H1 (cell line): Measurements from ENCODE around the gene SLC12A7. TPM values are rescaled to one million over a fixed set of nuclear protein-coding genes. Genes with fewer than 3 reads are reported as not detected.

Source experiments
- CTCF ChIA-PET: fragments of 300-600 bp; sonication (Branson Sonifier 250); formaldehyde crosslinking; loops from one replicate; lab custom pipeline; 2021; ENCODE audit not compliant: partially characterized antibody; lab: Charles Lee
- POLR2A ChIA-PET: fragments of 300-600 bp; sonication (Branson Sonifier 250); formaldehyde crosslinking; loops from one replicate; lab custom pipeline; 2021; ENCODE audit warnings: inconsistent platforms; ENCODE audit not compliant: partially characterized antibody; lab: Charles Lee
- DNase-seq, 2 experiments: peaks; one replicate each; pipeline versions ENCODE4 v3.0.0 to v3.0.0-alpha.2; 2010 to 2022; ENCODE audit warnings: low spot score in 2 of 2, low read depth in 1 of 2, mixed read lengths in 1 of 2
- FAIRE-seq: peaks from 2 replicates; lab custom pipeline; 2011; peaks lifted over from hg19 to GRCh38; lab: Jason Lieb, UNC
- H2AFZ ChIP-seq: 2 replicates; pipeline ENCODE4 v1.8.1; 2012; ENCODE audit warnings: low read length, inconsistent platforms
- H2AK5ac ChIP-seq: 2 replicates; pipeline ENCODE4 v1.6.1; 2013; ENCODE audit warnings: low read depth, low read length
- H2BK120ac ChIP-seq: replicated peaks from 2 replicates; pipeline ENCODE3; 2013; ENCODE audit warnings: low read depth, low read length, inconsistent platforms
- H2BK12ac ChIP-seq: 2 replicates; pipeline ENCODE4 v1.6.1; 2013; ENCODE audit warnings: low read depth, low read length
- H2BK15ac ChIP-seq: 2 replicates; pipeline ENCODE4 v1.6.1; 2013; ENCODE audit warnings: low read length
- H2BK20ac ChIP-seq: 2 replicates; pipeline ENCODE4 v1.6.1; 2013; ENCODE audit warnings: low read length
- H2BK5ac ChIP-seq: 2 replicates; pipeline ENCODE4 v1.6.1; 2013; ENCODE audit warnings: low read depth, low read length
- H3K14ac ChIP-seq: 2 replicates; pipeline ENCODE4 v1.6.1; 2013; ENCODE audit warnings: inconsistent platforms; ENCODE audit not compliant: insufficient read length
- H3K18ac ChIP-seq: 2 replicates; pipeline ENCODE4 v1.6.1; 2013; ENCODE audit warnings: low read length; ENCODE audit errors: extremely low read depth
- H3K23ac ChIP-seq: 2 replicates; pipeline ENCODE4 v1.6.1; 2013; ENCODE audit warnings: inconsistent platforms; ENCODE audit not compliant: insufficient read length
- H3K23me2 ChIP-seq: 2 replicates; pipeline ENCODE4 v1.6.1; 2013; ENCODE audit warnings: low read depth, low read length
- H3K27ac ChIP-seq: 2 replicates; pipeline ENCODE4 v1.6.1; 2011; ENCODE audit warnings: low read depth, low read length, inconsistent platforms
- H3K27me3 ChIP-seq, 4 experiments: replicated peaks in 1 of 4; 1 replicate in 1 of 4; 2 replicates in 3 of 4; pipeline versions ENCODE4 v1.6.1 to v1.8.1; 2011 to 2013; ENCODE audit warnings: low read length in 3 of 4, mild to moderate bottlenecking in 3 of 4, inconsistent platforms in 2 of 4, mixed read lengths in 2 of 4, moderate library complexity in 1 of 4; ENCODE audit not compliant: control insufficient read depth in 3 of 4, insufficient read depth in 3 of 4; ENCODE audit errors: extremely low read depth in 1 of 4
- H3K36me3 ChIP-seq, 4 experiments: 2 replicates each; pipeline versions ENCODE4 v1.6.1 to v1.8.1; 2011 to 2013; ENCODE audit warnings: mild to moderate bottlenecking in 4 of 4, low read length in 3 of 4, moderate library complexity in 2 of 4, control low read depth in 1 of 4, inconsistent platforms in 1 of 4; ENCODE audit not compliant: insufficient read depth in 4 of 4, control insufficient read depth in 2 of 4
- H3K4ac ChIP-seq: replicated peaks from 2 replicates; pipeline ENCODE3; 2013; ENCODE audit warnings: low read length, low read depth, mixed read lengths, inconsistent platforms; ENCODE audit not compliant: insufficient read length
- H3K4me1 ChIP-seq, 4 experiments: replicated peaks in 1 of 4; 1 replicate in 1 of 4; 2 replicates in 3 of 4; pipeline versions ENCODE4 v1.6.1 to v1.8.1; 2011 to 2013; ENCODE audit warnings: low read length in 3 of 4, inconsistent platforms in 2 of 4, mixed read lengths in 1 of 4; ENCODE audit not compliant: insufficient read depth in 4 of 4, control insufficient read depth in 3 of 4
- H3K4me2 ChIP-seq, 2 experiments: 2 replicates each; pipeline versions ENCODE4 v1.6.1 to v1.8.1; 2011 to 2013; ENCODE audit warnings: low read depth in 2 of 2, low read length in 2 of 2, control low read depth in 1 of 2, inconsistent platforms in 1 of 2, mild to moderate bottlenecking in 1 of 2; ENCODE audit not compliant: insufficient read depth in 1 of 2
- H3K4me3 ChIP-seq, 4 experiments: fragments of 200-600, 300-600 bp in 1 of 4; sonication (generic), shearing (Covaris generic), sonication (Bioruptor Twin) in 1 of 4; 2 replicates each; pipeline versions ENCODE4 v1.5.1 to v1.8.1; 2011 to 2016; ENCODE audit warnings: low read length in 4 of 4, low read depth in 3 of 4, control low read depth in 2 of 4, inconsistent platforms in 2 of 4, mild to moderate bottlenecking in 2 of 4, mixed read lengths in 1 of 4, moderate library complexity in 1 of 4; ENCODE audit not compliant: insufficient read depth in 2 of 4; ENCODE audit errors: extremely low read depth in 1 of 4
- H3K56ac ChIP-seq: replicated peaks from 2 replicates; pipeline ENCODE3; 2013; ENCODE audit warnings: low read depth, mild to moderate bottlenecking, mixed read lengths, low read length, inconsistent platforms; ENCODE audit not compliant: insufficient read length
- H3K79me1 ChIP-seq: 2 replicates; pipeline ENCODE4 v1.6.1; 2013; ENCODE audit warnings: low read depth, low read length, control low read depth
- H3K79me2 ChIP-seq, 2 experiments: 2 replicates each; pipeline versions ENCODE4 v1.6.1 to v1.8.1; 2012 to 2013; ENCODE audit warnings: low read length in 2 of 2, mild to moderate bottlenecking in 2 of 2, inconsistent platforms in 1 of 2; ENCODE audit not compliant: insufficient read depth in 2 of 2, control insufficient read depth in 1 of 2
- H3K9ac ChIP-seq, 4 experiments: replicated peaks in 1 of 4; 1 replicate in 1 of 4; 2 replicates in 3 of 4; pipeline versions ENCODE4 v1.6.1 to v1.8.1; 2011 to 2013; ENCODE audit warnings: low read depth in 3 of 4, low read length in 3 of 4, control low read depth in 2 of 4, mild to moderate bottlenecking in 2 of 4, moderate library complexity in 2 of 4, inconsistent platforms in 1 of 4; ENCODE audit errors: extremely low read depth in 1 of 4
- H3K9me3 ChIP-seq, 2 experiments: 2 replicates each; pipeline versions ENCODE4 v1.6.1 to v1.8.1; 2012 to 2013; ENCODE audit warnings: mild to moderate bottlenecking in 2 of 2, moderate library complexity in 2 of 2, control low read depth in 1 of 2, inconsistent platforms in 1 of 2, low read depth in 1 of 2, low read length in 1 of 2, mixed read lengths in 1 of 2; ENCODE audit not compliant: insufficient read depth in 2 of 2
- H4K20me1 ChIP-seq, 2 experiments: replicated peaks in 1 of 2; 2 replicates each; pipeline versions ENCODE3 to v1.8.1; 2011 to 2013; ENCODE audit warnings: inconsistent platforms in 2 of 2, low read length in 2 of 2, mild to moderate bottlenecking in 1 of 2; ENCODE audit not compliant: insufficient read depth in 2 of 2, control insufficient read depth in 1 of 2
- H4K5ac ChIP-seq: 2 replicates; pipeline ENCODE4 v1.6.1; 2013; ENCODE audit warnings: low read length, low read depth, mixed read lengths, inconsistent platforms; ENCODE audit not compliant: insufficient read length
- H4K8ac ChIP-seq: 2 replicates; pipeline ENCODE4 v1.8.0; 2013; ENCODE audit warnings: mild to moderate bottlenecking, moderate library complexity, low read length, inconsistent platforms; ENCODE audit not compliant: insufficient read depth; ENCODE audit errors: extremely low read depth
- H4K91ac ChIP-seq: replicated peaks from 2 replicates; pipeline ENCODE3; 2013; ENCODE audit warnings: low read length, mixed read lengths, inconsistent platforms; ENCODE audit not compliant: insufficient read length
- CHD2 ChIP-seq: IDR thresholded peaks from 2 replicates; pipeline ENCODE4 v1.6.1; 2012; ENCODE audit warnings: low read length, improper control_type of control experiment
- TAF1 ChIP-seq: IDR thresholded peaks from 2 replicates; pipeline ENCODE4 v1.6.1; 2011; ENCODE audit warnings: mild to moderate bottlenecking, low read depth, low read length
- WGBS, 2 experiments: shearing (Covaris generic) in 1 of 2; methylation state at CpG; one replicate each; pipeline versions ENCODE4 v1.1.6 to v1.1.7; 2013 to 2015; ENCODE audit warnings: low lambda C conversion rate in 2 of 2, mixed read lengths in 2 of 2, inconsistent platforms in 1 of 2, low coverage in 1 of 2, missing lambda C conversion rate in 1 of 2; ENCODE audit not compliant: insufficient replicate concordance in 2 of 2, insufficient coverage in 1 of 2, insufficient read length in 1 of 2; ENCODE audit errors: extremely low coverage in 1 of 2, missing lambda C conversion rate in 1 of 2; 5-methylcytosine and 5-hydroxymethylcytosine counted together
- polyA plus RNA-seq, 7 experiments: library from polyadenylated mRNA; depleted of rRNA in 3 of 7; stranded (reverse) in 5 of 7; unstranded in 2 of 7; fragments of >200 nt in 5 of 7; fragments of 200-250 nt in 2 of 7; gene quantifications; 1 replicate in 5 of 7; 2 replicates in 1 of 7; 4 replicates in 1 of 7; pipeline versions ENCODE4 v1.2.1 to v1.2.3, GENCODE V29; 2011 to 2013; ENCODE audit warnings: missing spikeins in 2 of 7, mixed read lengths in 2 of 7
- total RNA-seq: library from RNA; stranded (reverse); fragmentation: NEBNext Ultra II Directional; extraction: Animal tissue kit (Norgen Biotek cat#: 25700); gene quantifications from 2 replicates; pipeline ENCODE4 v1.2.1, GENCODE V29; 2021

SLC12A7 gene
- total and polyA plus RNA-seq, 2 of the 8 experiments (the other 6 are each of a cell fraction or from before 2014, with no cell fraction given) = 23.5 to 39.7 TPM

GRCh38 chr5:1088031-1088430 is 23.8 kb downstream of the SLC12A7 start:
- CTCF ChIA-PET = no interaction called here
- H3K9me3 ChIP-seq = no peaks in the 10 kb centered on the region
- whole genome bisulfite sequencing, 2 experiments = 93% methylated on average over 26 of the region's 26 CpGs; no CpG with 5 or more reads in 1 of the 2 experiments
- POLR2A ChIA-PET = no interaction called here
- H3K79me1 ChIP-seq = peaks cover 3% of the 10 kb centered on the region
- no peak overlapping the region for H4K8ac ChIP-seq
- H3K36me3 ChIP-seq = peaks cover 4 to 51% (median 21%) of the 10 kb centered on the region in 4 experiments; a peak in 5 of 8 replicates
- no peak overlapping the region for H3K27ac ChIP-seq
- H2BK12ac ChIP-seq = no peak overlapping the region
- no peak overlapping the region for H3K18ac ChIP-seq
- TF ChIP-seq TAF1 = no peak
- TF ChIP-seq CHD2 = no peak
- no peak for DNase-seq
- H3K27me3 ChIP-seq = no peaks in the 10 kb centered on the region
- H3K4ac ChIP-seq = no peak overlapping the region
- no peak for FAIRE-seq
- no peak overlapping the region for H3K4me3 ChIP-seq
- no peak overlapping the region for H3K56ac ChIP-seq
- no peak overlapping the region for H2AK5ac ChIP-seq
- no peak overlapping the region for H4K91ac ChIP-seq
- H2BK20ac ChIP-seq = no peak overlapping the region
- H2BK120ac ChIP-seq = no peak overlapping the region
- no peaks in the 10 kb centered on the region; a peak in 1 of 7 replicates for H3K4me1 ChIP-seq
- H2BK5ac ChIP-seq = no peak overlapping the region
- no peak overlapping the region for H3K4me2 ChIP-seq
- no peak overlapping the region for H3K23ac ChIP-seq
- no peak overlapping the region for H4K5ac ChIP-seq
- no peak overlapping the region for H3K14ac ChIP-seq
- H3K79me2 ChIP-seq = no peaks in the 10 kb centered on the region
- H3K23me2 ChIP-seq = no peaks in the 10 kb centered on the region
- no peak overlapping the region for H2AFZ ChIP-seq
- H2BK15ac ChIP-seq = no peak overlapping the region
- H3K9ac ChIP-seq = no peak overlapping the region
- peaks cover 0 to 9% of the 10 kb centered on the region in 2 experiments for H4K20me1 ChIP-seq
